Fibroblast of pulmonary artery (primary cell): ENCODE data around the gene WASF3.

Experiments
- DNase-seq: peaks from one replicate; pipeline ENCODE4 v3.0.0-alpha.2; 2010; ENCODE audit warnings: low read depth
- H3K4me3 ChIP-seq: replicated peaks from 2 replicates; pipeline ENCODE4 v1.5.1; 2011; ENCODE audit warnings: low read depth, mild to moderate bottlenecking, control low read depth, low read length, moderate library complexity
- CTCF ChIP-seq: IDR thresholded peaks from 2 replicates; pipeline ENCODE4 v1.5.1; 2011; ENCODE audit warnings: mild to moderate bottlenecking, control low read depth, low read length, inconsistent platforms; ENCODE audit errors: missing control alignments

WASF3 gene

GRCh38 chr13:26679411-26680122 is 122.1 kb downstream of the WASF3 start:
- TF ChIP-seq CTCF = no peak
- DNase-seq = peak; percentile 56

GRCh38 chr13:26680123-26680450 is 122.6 kb downstream of the WASF3 start:
- H3K4me3 ChIP-seq = no peak overlapping the region
- no peak for TF ChIP-seq CTCF
- no peak for DNase-seq

More at GRCh38 chr13:26679411-26680122, 122.1 kb downstream of the WASF3 start:
- H3K4me3 ChIP-seq = no peak overlapping the region

GRCh38 chr13:26680572-26680971 is 123.1 kb downstream of the WASF3 start:
- DNase-seq = no peak
- TF ChIP-seq CTCF = no peak
- no peak overlapping the region for H3K4me3 ChIP-seq

- DNase-seq = no peak
- no peak for TF ChIP-seq CTCF
- H3K4me3 ChIP-seq = no peak overlapping the region
Observed at GRCh38 chr13:26681036-26681435, 123.6 kb downstream of the WASF3 start.

GRCh38 chr13:26682606-26683005 is 125.1 kb downstream of the WASF3 start:
- no peak for DNase-seq
- no peak for TF ChIP-seq CTCF
- H3K4me3 ChIP-seq = no peak overlapping the region

- no peak for TF ChIP-seq CTCF
- DNase-seq = no peak
- H3K4me3 ChIP-seq = no peak overlapping the region
Observed at GRCh38 chr13:26685606-26686005, 128.1 kb downstream of the WASF3 start.

- TF ChIP-seq CTCF = no peak
- no peak overlapping the region for H3K4me3 ChIP-seq
- DNase-seq = no peak
Observed at GRCh38 chr13:26686285-26686684, 128.8 kb downstream of the WASF3 start.
